ENCODE measurements around the gene PRKN. TPM values are rescaled to one million over a fixed set of nuclear protein-coding genes. Genes with fewer than 3 reads are reported as not detected.

The PRKN gene
- total RNA-seq, 2 donors from 2014 or later: 10.7 to 21.2 TPM

- TF ChIP-seq POLR2AphosphoS5 (IDR thresholded peaks at IDR 0.05) (no peak), CTCF (IDR thresholded peaks at IDR 0.05) (no peak), POLR2A (IDR thresholded peaks at IDR 0.05) (no peak)
- WGBS: 99% methylated on average over 13 of the region's 13 CpGs
- Histone ChIP-seq H3K4me3 (no peak overlapping the region), H3K27ac (no peak overlapping the region), H3K4me1 (replicated peaks) (peaks cover 6% of the 10 kb centered on the region), H3K27me3 (replicated peaks; ENCODE audit: insufficient read depth) (no peaks in the 10 kb centered on the region), H3K9me3 (no peaks in the 10 kb centered on the region), H3K36me3 (no peaks in the 10 kb centered on the region)
- intact Hi-C loops (cut with DNase I): no loop called here
- no peak for DNase-seq (ENCODE audit: low spot score)
Observed at GRCh38 chr6:161377116-161377515, 1350.5 kb downstream of the PRKN start.

DNA sequence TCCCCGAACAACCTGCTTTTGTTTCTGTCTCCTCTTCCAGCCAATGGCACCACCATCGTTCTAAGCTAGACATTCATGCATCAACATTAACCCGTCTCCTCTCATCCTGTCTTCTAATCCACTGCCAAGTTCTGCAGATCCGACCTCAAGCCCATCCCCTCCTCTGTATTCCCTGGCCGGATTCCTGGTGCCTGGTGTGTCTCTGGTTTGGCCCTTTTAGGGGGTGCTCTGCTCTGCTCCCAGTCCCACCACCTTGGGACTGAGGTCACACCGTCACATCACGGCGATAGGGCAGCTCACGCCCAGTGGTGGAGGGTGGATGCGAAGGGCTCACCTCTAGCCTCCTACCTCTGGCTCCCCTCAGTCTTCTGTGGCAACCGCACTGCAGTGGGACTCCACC lies 1351.2 kb downstream of the PRKN start:
- intact Hi-C loops (cut with DNase I): no loop called here
- no peaks in the 10 kb centered on the region for H3K9me3 ChIP-seq
- H3K4me3 ChIP-seq: no peak overlapping the region
- no peak overlapping the region for H3K27ac ChIP-seq
- no peaks in the 10 kb centered on the region for H3K27me3 ChIP-seq (replicated peaks; ENCODE audit: insufficient read depth)
- DNase-seq (ENCODE audit: low spot score): no peak
- WGBS: 84% methylated on average over 11 of the region's 11 CpGs
- H3K4me1 ChIP-seq (replicated peaks): peaks cover 6% of the 10 kb centered on the region
- H3K36me3 ChIP-seq: no peaks in the 10 kb centered on the region
- TF ChIP-seq CTCF (IDR thresholded peaks at IDR 0.05): no peak
- no peak for TF ChIP-seq POLR2A (IDR thresholded peaks at IDR 0.05)
- TF ChIP-seq POLR2AphosphoS5 (IDR thresholded peaks at IDR 0.05): no peak

DNA sequence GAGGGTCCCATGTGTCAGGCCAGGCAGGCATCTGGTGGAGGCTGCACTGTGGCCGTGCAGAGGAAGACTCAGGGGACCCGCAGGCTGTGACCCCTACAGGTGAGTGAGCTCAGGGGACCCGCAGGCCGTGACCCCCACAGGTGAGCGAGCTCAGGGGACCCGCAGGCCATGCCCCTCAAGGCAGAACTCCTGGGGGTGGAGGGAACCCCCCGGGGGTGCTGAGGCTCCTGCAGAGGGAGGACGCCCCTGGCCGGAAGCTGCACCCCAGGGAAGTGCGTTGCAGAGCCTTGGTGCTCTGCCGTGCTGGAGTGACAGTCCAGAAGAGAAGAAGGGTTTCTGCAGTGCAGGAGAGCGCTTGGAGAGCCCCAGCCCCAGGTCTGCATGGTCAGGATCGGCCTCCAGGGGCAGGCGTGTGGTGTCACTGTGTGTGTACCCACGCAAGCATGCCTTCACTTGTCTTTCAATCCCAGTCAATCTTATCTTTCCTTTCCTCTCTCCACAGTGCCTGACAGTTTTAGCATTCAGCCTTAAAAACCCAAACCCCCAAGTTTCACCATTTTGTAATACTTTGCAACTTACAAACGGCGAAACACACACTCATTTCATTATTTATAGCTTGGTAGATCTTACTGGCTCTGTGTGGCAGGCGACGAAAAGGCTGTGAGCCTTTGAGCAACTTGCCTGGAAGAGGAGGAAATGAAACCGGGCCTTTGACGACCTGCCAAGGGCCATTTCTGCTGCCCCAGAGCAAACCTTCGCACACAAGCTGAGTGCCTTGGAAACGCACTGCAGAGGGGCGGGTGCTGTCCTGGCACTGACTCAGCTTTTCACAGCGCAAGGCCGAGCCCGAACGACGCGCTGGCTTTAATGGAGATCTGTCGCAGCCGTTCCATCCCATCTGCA lies 1352.3 kb downstream of the PRKN start:
- no peaks in the 10 kb centered on the region for H3K9me3 ChIP-seq
- peak; percentile 58 for DNase-seq (ENCODE audit: low spot score)
- TF ChIP-seq POLR2A (IDR thresholded peaks at IDR 0.05) (no peak), CTCF (IDR thresholded peaks at IDR 0.05) (peak in 1 of 4 experiments; percentile 50)
- WGBS: 42% methylated on average over 31 of the region's 32 CpGs
- intact Hi-C loops (cut with DNase I): loop anchor here (5.0 kb wide), 2 partner anchors 223 to 643 kb away; no protein-coding TSS in a partner anchor
- H3K4me3 ChIP-seq: peak overlapping the region in 1 of 2 donors; percentile 11
- H3K27ac ChIP-seq: peak overlapping the region; percentile 10 to 37
- no peaks in the 10 kb centered on the region for H3K36me3 ChIP-seq
- no peaks in the 10 kb centered on the region for H3K27me3 ChIP-seq (replicated peaks; ENCODE audit: insufficient read depth)
- peaks cover 6% of the 10 kb centered on the region for H3K4me1 ChIP-seq (replicated peaks)

DNA sequence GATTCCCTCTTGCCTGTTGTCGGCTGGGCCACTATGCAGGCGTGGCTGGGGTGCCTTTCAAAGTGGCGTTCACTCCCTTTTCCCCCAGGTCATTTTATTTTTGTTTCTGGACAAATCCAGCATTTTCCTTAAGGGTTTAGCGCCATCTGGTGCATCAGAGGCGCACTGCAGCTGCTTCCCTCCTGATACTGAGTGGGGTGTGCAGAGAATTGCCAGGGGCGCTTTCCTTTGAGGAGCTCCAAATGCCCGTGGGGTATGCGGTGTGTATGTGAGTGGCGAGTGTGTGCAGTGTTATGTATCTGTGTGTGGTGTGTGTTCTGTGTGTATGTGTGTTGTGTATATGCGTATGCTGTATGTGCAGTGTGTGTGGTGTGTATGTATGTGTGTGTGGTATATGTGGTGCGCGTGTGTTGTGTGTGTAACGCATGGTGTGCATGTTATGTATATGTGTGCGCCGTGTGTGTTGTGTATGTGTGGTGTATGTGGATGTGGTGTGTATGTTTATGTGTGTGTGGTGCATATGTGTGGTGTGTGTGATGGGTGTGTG lies 1353.6 kb downstream of the PRKN start:
- no peaks in the 10 kb centered on the region for H3K36me3 ChIP-seq
- no peak overlapping the region for H3K27ac ChIP-seq
- H3K4me1 ChIP-seq (replicated peaks): peaks cover 6% of the 10 kb centered on the region
- H3K9me3 ChIP-seq: no peaks in the 10 kb centered on the region
- intact Hi-C loops (cut with DNase I): loop anchor here (2.0 to 5.0 kb wide), 3 partner anchors 222 to 642 kb away; no protein-coding TSS in a partner anchor
- 31% methylated on average over 15 of the region's 15 CpGs for WGBS
- peak; percentile 61 for DNase-seq (ENCODE audit: low spot score)
- TF ChIP-seq POLR2A (IDR thresholded peaks at IDR 0.05) (no peak), POLR2AphosphoS5 (IDR thresholded peaks at IDR 0.05) (peak; percentile 10), CTCF (IDR thresholded peaks at IDR 0.05) (peak; percentile 85 to 97 (median 92))
- no peaks in the 10 kb centered on the region for H3K27me3 ChIP-seq (replicated peaks; ENCODE audit: insufficient read depth)
- no peak overlapping the region for H3K4me3 ChIP-seq
